K562 (cell line): Measurements from ENCODE around the gene MBD3. TPM values are rescaled to one million over a fixed set of nuclear protein-coding genes. Genes with fewer than 3 reads are reported as not detected.
A peak's percentile ranks its signal among the peaks of the same experiment; 100 is the strongest.

Source experiments
- BRD9 ChIP-seq: fragments of 450-650 bp; IDR thresholded peaks from 2 replicates; pipeline ENCODE4 v1.6.1; 2018; ENCODE audit warnings: low read depth; ENCODE audit not compliant: partially characterized antibody
- BRF1 ChIP-seq: IDR thresholded peaks from 3 replicates; pipeline ENCODE4 v1.6.1; 2011; ENCODE audit warnings: borderline replicate concordance, mild to moderate bottlenecking; ENCODE audit not compliant: insufficient read length; ENCODE audit errors: extremely low read depth
- HDAC1 ChIP-seq, 2 experiments: fragments of 450-650 bp; IDR thresholded peaks; 2 replicates each; pipeline ENCODE4 v1.6.1; 2016 to 2017; ENCODE audit warnings: inconsistent platforms in 1 of 2, mild to moderate bottlenecking in 1 of 2, moderate library complexity in 1 of 2
- HIVEP1 ChIP-seq: fragments of 250-450 bp; sonication (Bioruptor Pico); IDR thresholded peaks from 2 replicates; pipeline ENCODE4 v1.4.0; 2020; ENCODE audit warnings: mild to moderate bottlenecking
- HLTF ChIP-seq: fragments of 450-650 bp; IDR thresholded peaks from 2 replicates; pipeline ENCODE4 v1.6.1; 2016
- ILK ChIP-seq: fragments of 450-650 bp; IDR thresholded peaks from 2 replicates; pipeline ENCODE4 v1.6.1; 2016; ENCODE audit warnings: missing genetic modification characterization, low read depth, mild to moderate bottlenecking, missing compliant biosample characterization, moderate library complexity, borderline replicate concordance
- JUNB ChIP-seq: fragments of 450-650 bp; formaldehyde crosslinking; conservative IDR thresholded peaks from 2 replicates; pipeline ENCODE4 v1.4.0; 2020; ENCODE audit warnings: mild to moderate bottlenecking
- RB1 ChIP-seq: fragments of 450-650 bp; IDR thresholded peaks from 2 replicates; pipeline ENCODE4 v1.6.1; 2017; ENCODE audit warnings: low read depth, mild to moderate bottlenecking
- ZNF76 ChIP-seq: fragments of 250-450 bp; sonication (Bioruptor Pico); IDR thresholded peaks from 2 replicates; pipeline ENCODE4 v1.4.0; 2020; ENCODE audit warnings: mild to moderate bottlenecking, moderate library complexity, borderline replicate concordance
- polyA plus RNA-seq, 8 experiments: library from polyadenylated mRNA; depleted of rRNA in 4 of 8; stranded (reverse) in 5 of 8; unstranded in 3 of 8; fragments of >200 nt; fragmentation: Nextera tagmentation in 2 of 8; fragmentation: Illumina TruSeq in 1 of 8; extraction: Ambion mirVana in 2 of 8; extraction: Trizol in 1 of 8; gene quantifications; 2 replicates each; pipeline versions ENCODE4 v1.2.1 to v1.2.3, GENCODE V29; 2011 to 2014; ENCODE audit warnings: inconsistent platforms in 1 of 8, missing spikeins in 1 of 8
- total RNA-seq, 7 experiments: library from RNA; depleted of rRNA in 6 of 7; stranded (reverse); fragments of >200 nt in 6 of 7; fragmentation: Illumina TruSeq in 2 of 7; extraction: Trizol in 2 of 7; gene quantifications; 2 replicates each; pipeline versions ENCODE4 v1.2.1 to v1.2.3, GENCODE V29; 2011 to 2021; ENCODE audit warnings: low replicate concordance in 1 of 7
- TF ChIP-seq, protein P1 (sequence below), 2 experiments: fragments of 200-800 bp in 1 of 2; sonication (Bioruptor generic) in 1 of 2; sonication (generic) in 1 of 2; formaldehyde crosslinking in 1 of 2; IDR thresholded peaks in 1 of 2; conservative IDR thresholded peaks in 1 of 2; 2 replicates each; pipeline versions ENCODE4 v1.5.0 to v1.6.1; 2016 to 2020; ENCODE audit warnings: missing compliant biosample characterization in 1 of 2, missing genetic modification characterization in 1 of 2, missing genetic modification reagents in 1 of 2
- TF ChIP-seq, protein P2 (sequence below): fragments of 200-600 bp; sonication (generic); IDR thresholded peaks from one replicate; pipeline ENCODE4 v1.6.1; 2012; ENCODE audit warnings: mild to moderate bottlenecking, low read depth, low read length, inconsistent platforms
- TF ChIP-seq, protein P3 (sequence below): fragments of 200-400 bp; formaldehyde crosslinking; IDR thresholded peaks from 2 replicates; pipeline ENCODE4 v1.6.1; 2017; ENCODE audit warnings: mild to moderate bottlenecking, low read depth, low read length, moderate library complexity

The MBD3 gene
- total and polyA plus RNA-seq, 9 of the 15 experiments (the other 6 are each of a cell fraction or from before 2014, with no cell fraction given): 0.24 to 137 (median 30.9) TPM

DNA sequence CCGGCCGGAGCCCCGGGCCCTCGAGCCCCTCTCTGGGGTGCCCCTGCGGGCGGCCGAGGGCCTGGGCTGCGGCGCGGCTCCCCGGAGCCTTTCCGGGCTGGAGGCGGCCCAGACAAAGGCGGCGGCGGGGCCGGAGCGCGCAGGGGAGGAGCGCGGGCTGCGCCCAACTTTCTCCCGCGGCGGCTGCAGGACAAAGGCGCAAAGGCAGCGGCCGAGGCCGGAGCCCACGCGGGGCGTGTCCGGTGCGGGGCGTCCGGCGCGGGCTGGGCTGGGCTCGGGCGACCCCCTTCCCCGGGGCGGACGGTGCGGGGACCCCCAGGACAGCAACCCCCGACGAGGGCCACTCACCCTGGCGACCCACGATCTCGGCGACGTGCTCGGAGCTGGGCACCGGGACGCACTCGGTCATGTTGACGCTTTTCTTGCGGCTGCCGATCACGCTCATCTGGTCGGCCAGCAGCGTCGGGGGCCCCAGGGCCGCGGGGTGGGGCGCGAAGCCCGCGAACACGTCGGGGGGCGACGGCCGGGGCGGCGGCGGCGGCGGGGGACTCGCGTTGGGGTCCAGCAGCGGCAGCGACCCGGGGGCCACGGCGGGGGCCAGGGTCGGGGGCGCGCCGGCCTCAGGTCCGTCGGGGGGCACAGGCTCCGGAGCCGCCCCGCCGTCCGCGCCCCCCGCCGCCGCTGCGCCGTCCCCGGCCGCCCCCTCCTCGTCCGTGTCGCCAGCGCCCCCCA is 25.4 kb downstream of the MBD3 start (continued):
- TF ChIP-seq, protein P1, sequence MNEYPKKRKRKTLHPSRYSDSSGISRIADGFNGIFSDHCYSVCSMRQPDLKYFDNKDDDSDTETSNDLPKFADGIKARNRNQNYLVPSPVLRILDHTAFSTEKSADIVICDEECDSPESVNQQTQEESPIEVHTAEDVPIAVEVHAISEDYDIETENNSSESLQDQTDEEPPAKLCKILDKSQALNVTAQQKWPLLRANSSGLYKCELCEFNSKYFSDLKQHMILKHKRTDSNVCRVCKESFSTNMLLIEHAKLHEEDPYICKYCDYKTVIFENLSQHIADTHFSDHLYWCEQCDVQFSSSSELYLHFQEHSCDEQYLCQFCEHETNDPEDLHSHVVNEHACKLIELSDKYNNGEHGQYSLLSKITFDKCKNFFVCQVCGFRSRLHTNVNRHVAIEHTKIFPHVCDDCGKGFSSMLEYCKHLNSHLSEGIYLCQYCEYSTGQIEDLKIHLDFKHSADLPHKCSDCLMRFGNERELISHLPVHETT (CRISPR knock-in tag; conservative IDR thresholded peaks at IDR 0.05 in 1 of 2, IDR thresholded peaks at IDR 0.05 in 1 of 2): no peak
- TF ChIP-seq BRF1 (no peak), HLTF (no peak), HIVEP1 (CRISPR knock-in tag) (no peak), BRD9 (no peak), JUNB (CRISPR knock-in tag) (no peak), ZNF76 (CRISPR knock-in tag) (no peak), ILK (no peak), RB1 (peak; percentile 39; the same call in 1 of the 2 replicates), HDAC1 (IDR thresholded peaks at IDR 0.05) (no peak)
- TF ChIP-seq, protein P2, sequence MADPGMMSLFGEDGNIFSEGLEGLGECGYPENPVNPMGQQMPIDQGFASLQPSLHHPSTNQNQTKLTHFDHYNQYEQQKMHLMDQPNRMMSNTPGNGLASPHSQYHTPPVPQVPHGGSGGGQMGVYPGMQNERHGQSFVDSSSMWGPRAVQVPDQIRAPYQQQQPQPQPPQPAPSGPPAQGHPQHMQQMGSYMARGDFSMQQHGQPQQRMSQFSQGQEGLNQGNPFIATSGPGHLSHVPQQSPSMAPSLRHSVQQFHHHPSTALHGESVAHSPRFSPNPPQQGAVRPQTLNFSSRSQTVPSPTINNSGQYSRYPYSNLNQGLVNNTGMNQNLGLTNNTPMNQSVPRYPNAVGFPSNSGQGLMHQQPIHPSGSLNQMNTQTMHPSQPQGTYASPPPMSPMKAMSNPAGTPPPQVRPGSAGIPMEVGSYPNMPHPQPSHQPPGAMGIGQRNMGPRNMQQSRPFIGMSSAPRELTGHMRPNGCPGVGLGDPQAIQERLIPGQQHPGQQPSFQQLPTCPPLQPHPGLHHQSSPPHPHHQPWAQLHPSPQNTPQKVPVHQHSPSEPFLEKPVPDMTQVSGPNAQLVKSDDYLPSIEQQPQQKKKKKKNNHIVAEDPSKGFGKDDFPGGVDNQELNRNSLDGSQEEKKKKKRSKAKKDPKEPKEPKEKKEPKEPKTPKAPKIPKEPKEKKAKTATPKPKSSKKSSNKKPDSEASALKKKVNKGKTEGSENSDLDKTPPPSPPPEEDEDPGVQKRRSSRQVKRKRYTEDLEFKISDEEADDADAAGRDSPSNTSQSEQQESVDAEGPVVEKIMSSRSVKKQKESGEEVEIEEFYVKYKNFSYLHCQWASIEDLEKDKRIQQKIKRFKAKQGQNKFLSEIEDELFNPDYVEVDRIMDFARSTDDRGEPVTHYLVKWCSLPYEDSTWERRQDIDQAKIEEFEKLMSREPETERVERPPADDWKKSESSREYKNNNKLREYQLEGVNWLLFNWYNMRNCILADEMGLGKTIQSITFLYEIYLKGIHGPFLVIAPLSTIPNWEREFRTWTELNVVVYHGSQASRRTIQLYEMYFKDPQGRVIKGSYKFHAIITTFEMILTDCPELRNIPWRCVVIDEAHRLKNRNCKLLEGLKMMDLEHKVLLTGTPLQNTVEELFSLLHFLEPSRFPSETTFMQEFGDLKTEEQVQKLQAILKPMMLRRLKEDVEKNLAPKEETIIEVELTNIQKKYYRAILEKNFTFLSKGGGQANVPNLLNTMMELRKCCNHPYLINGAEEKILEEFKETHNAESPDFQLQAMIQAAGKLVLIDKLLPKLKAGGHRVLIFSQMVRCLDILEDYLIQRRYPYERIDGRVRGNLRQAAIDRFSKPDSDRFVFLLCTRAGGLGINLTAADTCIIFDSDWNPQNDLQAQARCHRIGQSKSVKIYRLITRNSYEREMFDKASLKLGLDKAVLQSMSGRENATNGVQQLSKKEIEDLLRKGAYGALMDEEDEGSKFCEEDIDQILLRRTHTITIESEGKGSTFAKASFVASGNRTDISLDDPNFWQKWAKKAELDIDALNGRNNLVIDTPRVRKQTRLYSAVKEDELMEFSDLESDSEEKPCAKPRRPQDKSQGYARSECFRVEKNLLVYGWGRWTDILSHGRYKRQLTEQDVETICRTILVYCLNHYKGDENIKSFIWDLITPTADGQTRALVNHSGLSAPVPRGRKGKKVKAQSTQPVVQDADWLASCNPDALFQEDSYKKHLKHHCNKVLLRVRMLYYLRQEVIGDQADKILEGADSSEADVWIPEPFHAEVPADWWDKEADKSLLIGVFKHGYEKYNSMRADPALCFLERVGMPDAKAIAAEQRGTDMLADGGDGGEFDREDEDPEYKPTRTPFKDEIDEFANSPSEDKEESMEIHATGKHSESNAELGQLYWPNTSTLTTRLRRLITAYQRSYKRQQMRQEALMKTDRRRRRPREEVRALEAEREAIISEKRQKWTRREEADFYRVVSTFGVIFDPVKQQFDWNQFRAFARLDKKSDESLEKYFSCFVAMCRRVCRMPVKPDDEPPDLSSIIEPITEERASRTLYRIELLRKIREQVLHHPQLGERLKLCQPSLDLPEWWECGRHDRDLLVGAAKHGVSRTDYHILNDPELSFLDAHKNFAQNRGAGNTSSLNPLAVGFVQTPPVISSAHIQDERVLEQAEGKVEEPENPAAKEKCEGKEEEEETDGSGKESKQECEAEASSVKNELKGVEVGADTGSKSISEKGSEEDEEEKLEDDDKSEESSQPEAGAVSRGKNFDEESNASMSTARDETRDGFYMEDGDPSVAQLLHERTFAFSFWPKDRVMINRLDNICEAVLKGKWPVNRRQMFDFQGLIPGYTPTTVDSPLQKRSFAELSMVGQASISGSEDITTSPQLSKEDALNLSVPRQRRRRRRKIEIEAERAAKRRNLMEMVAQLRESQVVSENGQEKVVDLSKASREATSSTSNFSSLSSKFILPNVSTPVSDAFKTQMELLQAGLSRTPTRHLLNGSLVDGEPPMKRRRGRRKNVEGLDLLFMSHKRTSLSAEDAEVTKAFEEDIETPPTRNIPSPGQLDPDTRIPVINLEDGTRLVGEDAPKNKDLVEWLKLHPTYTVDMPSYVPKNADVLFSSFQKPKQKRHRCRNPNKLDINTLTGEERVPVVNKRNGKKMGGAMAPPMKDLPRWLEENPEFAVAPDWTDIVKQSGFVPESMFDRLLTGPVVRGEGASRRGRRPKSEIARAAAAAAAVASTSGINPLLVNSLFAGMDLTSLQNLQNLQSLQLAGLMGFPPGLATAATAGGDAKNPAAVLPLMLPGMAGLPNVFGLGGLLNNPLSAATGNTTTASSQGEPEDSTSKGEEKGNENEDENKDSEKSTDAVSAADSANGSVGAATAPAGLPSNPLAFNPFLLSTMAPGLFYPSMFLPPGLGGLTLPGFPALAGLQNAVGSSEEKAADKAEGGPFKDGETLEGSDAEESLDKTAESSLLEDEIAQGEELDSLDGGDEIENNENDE: no peak
- TF ChIP-seq, protein P3, sequence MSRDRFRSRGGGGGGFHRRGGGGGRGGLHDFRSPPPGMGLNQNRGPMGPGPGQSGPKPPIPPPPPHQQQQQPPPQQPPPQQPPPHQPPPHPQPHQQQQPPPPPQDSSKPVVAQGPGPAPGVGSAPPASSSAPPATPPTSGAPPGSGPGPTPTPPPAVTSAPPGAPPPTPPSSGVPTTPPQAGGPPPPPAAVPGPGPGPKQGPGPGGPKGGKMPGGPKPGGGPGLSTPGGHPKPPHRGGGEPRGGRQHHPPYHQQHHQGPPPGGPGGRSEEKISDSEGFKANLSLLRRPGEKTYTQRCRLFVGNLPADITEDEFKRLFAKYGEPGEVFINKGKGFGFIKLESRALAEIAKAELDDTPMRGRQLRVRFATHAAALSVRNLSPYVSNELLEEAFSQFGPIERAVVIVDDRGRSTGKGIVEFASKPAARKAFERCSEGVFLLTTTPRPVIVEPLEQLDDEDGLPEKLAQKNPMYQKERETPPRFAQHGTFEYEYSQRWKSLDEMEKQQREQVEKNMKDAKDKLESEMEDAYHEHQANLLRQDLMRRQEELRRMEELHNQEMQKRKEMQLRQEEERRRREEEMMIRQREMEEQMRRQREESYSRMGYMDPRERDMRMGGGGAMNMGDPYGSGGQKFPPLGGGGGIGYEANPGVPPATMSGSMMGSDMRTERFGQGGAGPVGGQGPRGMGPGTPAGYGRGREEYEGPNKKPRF: no peak
